ENCODE results near the gene TMED9. TPM values are rescaled to one million over a fixed set of nuclear protein-coding genes. Genes with fewer than 3 reads are reported as not detected.

Gene TMED9
- total RNA-seq, 1 donor from 2014 or later = 102 TPM

GRCh38 chr5:177576169-177576568 is 15.8 kb upstream of the TMED9 start:
- H3K4me3 ChIP-seq (ENCODE audit: low read depth, low read length) = no peak overlapping the region
- TF ChIP-seq CTCF (conservative IDR thresholded peaks at IDR 0.05; ENCODE audit: low read depth, low read length) = no peak
- DNase-seq (ENCODE audit: low read depth) = no peak

GRCh38 chr5:177578316-177578715 is 13.7 kb upstream of the TMED9 start:
- DNase-seq (ENCODE audit: low read depth) = no peak
- H3K4me3 ChIP-seq (ENCODE audit: low read depth, low read length) = no peak overlapping the region
- no peak for TF ChIP-seq CTCF (conservative IDR thresholded peaks at IDR 0.05; ENCODE audit: low read depth, low read length)

- no peak for TF ChIP-seq CTCF (conservative IDR thresholded peaks at IDR 0.05; ENCODE audit: low read depth, low read length)
- H3K4me3 ChIP-seq (ENCODE audit: low read depth, low read length) = no peak overlapping the region
- DNase-seq (ENCODE audit: low read depth) = no peak
Observed at GRCh38 chr5:177588413-177588909, 3.5 kb upstream of the TMED9 start.

- no peak for DNase-seq (ENCODE audit: low read depth)
- no peak overlapping the region for H3K4me3 ChIP-seq (ENCODE audit: low read depth, low read length)
- no peak for TF ChIP-seq CTCF (conservative IDR thresholded peaks at IDR 0.05; ENCODE audit: low read depth, low read length)
Observed at GRCh38 chr5:177590406-177590805, 1.6 kb upstream of the TMED9 start.

- no peak for TF ChIP-seq CTCF (conservative IDR thresholded peaks at IDR 0.05; ENCODE audit: low read depth, low read length)
- DNase-seq (ENCODE audit: low read depth) = no peak
- H3K4me3 ChIP-seq (ENCODE audit: low read depth, low read length) = peak overlapping the region; percentile 97
Observed at GRCh38 chr5:177591690-177592009, 353 bp upstream of the TMED9 start.

GRCh38 chr5:177592905-177593304 is 902 bp downstream of the TMED9 start:
- peak overlapping the region; percentile 97 for H3K4me3 ChIP-seq (ENCODE audit: low read depth, low read length)
- no peak for TF ChIP-seq CTCF (conservative IDR thresholded peaks at IDR 0.05; ENCODE audit: low read depth, low read length)
- no peak for DNase-seq (ENCODE audit: low read depth)

GRCh38 chr5:177593511-177593910 is 1.5 kb downstream of the TMED9 start:
- no peak for TF ChIP-seq CTCF (conservative IDR thresholded peaks at IDR 0.05; ENCODE audit: low read depth, low read length)
- DNase-seq (ENCODE audit: low read depth) = no peak
- H3K4me3 ChIP-seq (ENCODE audit: low read depth, low read length) = no peak overlapping the region

Measured in epithelial cell of proximal tubule (primary cell).